GM13976 (cell line): ENCODE data around the gene SFT2D3.

ENCODE experiments used
- DNase-seq: peaks from one replicate; pipeline ENCODE4 v3.0.0; 2012; ENCODE audit warnings: low spot score
- CTCF ChIP-seq: IDR thresholded peaks from 2 replicates; pipeline ENCODE4 v1.5.1; 2012; ENCODE audit warnings: borderline replicate concordance, mild to moderate bottlenecking; ENCODE audit not compliant: insufficient read depth; ENCODE audit errors: extremely low read depth, missing control alignments, control extremely low read depth
- in situ Hi-C: fragments of 300-500 bp; cut with MboI; formaldehyde crosslinking; loops from one replicate; pipeline ENCODE4 v1.12.0; 2022; ENCODE audit warnings: low sequenced_read_pairs, mixed read lengths, inconsistent platforms; ENCODE audit not compliant: unreplicated experiment

The SFT2D3 gene

GRCh38 chr2:127678991-127679390, 22.3 kb upstream of the SFT2D3 start:
- TF ChIP-seq CTCF: no peak
- peak; percentile 20 for DNase-seq
- in situ Hi-C loops: no loop called here

- in situ Hi-C loops: no loop called here
- TF ChIP-seq CTCF: no peak
These were observed 21.5 kb upstream of the SFT2D3 start for GRCh38 chr2:127679680-127680361.

GRCh38 chr2:127680706-127681287, 20.5 kb upstream of the SFT2D3 start:
- in situ Hi-C loops: no loop called here
- peak; percentile 19 for DNase-seq
- TF ChIP-seq CTCF: no peak

More at GRCh38 chr2:127679680-127680361, 21.5 kb upstream of the SFT2D3 start:
- peak; percentile 31 for DNase-seq

- peak; percentile 30 for DNase-seq
- in situ Hi-C loops: no loop called here
- no peak for TF ChIP-seq CTCF
These were observed 20.0 kb upstream of the SFT2D3 start for GRCh38 chr2:127681288-127681804.

- DNase-seq: no peak
- no peak for TF ChIP-seq CTCF
- in situ Hi-C loops: no loop called here
These were observed 19.1 kb upstream of the SFT2D3 start for GRCh38 chr2:127681976-127682857.

- in situ Hi-C loops: no loop called here
- DNase-seq: no peak
- no peak for TF ChIP-seq CTCF
These were observed 18.2 kb upstream of the SFT2D3 start for GRCh38 chr2:127683056-127683455.
